Activated CD4-positive, CD25-positive, alpha-beta regulatory T cell (primary cell): ENCODE measurements around the gene CADM1.

Experiments
- DNase-seq, 4 experiments: peaks; one replicate each; lab custom pipeline; 2025; lab: John Stamatoyannopoulos, UW

Gene CADM1

DNA sequence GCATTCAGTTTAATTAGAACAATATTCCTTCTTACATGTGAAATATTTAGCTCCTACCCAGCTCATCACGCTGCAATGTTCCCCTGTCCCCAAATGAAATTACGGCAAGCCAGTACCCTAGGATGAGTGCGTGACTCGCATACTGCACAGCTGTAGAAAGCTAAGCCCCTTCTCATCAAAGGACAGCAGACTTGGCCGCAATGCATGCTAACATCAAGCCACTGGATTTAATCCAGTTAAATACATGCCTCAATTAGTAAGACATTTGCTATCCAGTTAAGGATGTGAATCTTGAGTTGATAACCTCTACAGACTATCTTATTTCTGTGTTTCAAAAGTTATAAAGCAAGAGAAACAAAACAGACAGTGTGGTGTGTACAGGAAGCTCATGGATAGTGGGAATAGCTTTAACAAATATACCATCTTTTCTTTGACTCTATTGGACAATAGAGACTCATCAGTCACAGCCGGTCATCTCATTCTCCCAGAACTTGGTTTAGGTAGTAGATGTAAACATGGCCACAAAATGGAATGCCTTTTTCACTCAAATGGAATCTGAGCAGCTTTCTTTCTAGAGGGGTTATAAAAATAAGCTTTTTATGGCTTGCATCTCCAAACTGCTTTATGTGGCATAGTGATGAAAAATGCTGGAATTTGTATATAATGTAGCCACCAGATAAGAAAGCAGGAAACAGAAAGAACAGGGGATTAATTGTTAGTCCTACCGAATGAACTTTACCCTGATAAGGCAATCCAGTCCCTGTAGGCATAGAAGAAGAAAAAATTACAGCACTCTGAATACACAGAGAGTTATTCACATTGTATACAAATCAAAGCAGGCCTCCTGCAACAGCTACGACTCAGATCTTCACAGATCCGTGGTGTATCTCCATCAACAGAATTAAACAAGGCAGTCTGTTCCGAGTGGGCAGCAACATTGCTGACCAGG, 224.1 kb downstream of the CADM1 start:
- no peak for DNase-seq

DNA sequence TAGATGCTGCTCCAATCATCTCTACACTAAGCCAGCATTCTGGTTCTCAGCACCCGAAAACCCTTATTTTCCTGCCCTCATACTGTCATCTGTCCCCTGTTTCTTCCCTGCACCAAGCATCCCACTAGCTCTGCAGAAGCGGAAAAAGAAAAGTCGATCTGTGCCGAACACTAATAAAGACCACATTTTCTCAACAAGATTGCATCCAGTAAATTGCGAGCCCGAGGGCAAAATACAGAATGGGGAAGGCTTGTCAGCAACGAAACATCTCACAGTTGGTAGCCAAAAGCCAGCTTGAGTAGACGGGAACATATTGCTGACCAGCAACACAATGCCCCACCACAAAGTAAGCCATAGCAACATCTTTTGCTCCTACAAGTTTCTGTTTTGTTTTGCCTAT, 227.4 kb downstream of the CADM1 start:
- no peak for DNase-seq

DNA sequence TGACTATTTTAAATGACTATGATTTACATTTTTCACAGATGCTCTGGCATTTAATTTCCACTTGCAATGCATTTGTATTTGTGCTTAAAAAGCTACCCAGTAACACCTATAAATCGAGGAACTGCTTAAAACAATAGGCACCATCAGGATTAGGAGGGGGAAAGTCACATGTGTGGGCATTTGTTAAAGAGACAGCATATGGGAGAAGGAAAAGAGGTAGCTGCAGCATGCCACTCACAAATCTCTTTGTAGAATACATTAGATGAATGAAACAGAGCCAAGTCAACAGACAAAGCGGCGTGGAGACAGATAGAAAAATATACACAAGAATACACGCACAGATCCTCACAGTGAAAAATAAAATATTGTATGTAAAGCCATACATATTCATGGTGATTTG, 228.0 kb downstream of the CADM1 start:
- DNase-seq: no peak

DNA sequence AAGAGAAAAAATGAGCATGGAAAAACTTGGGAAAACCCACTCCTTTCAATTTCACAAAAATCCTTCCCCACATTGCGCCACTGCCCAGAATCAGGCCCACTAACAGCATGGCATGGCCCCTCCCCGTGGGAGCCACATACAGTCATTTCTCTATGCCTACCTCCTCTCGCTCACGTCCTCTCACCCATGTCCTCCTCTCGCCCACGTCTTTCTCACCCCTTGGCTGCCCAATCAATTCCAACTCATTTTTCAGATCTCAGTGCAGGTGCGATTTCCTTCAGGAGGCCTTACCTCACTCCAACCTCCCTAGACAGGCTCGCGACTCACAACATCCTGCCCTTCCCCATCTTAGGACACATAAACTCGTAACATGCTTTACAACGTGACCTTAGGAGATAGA, 229.2 kb downstream of the CADM1 start:
- no peak for DNase-seq

DNA sequence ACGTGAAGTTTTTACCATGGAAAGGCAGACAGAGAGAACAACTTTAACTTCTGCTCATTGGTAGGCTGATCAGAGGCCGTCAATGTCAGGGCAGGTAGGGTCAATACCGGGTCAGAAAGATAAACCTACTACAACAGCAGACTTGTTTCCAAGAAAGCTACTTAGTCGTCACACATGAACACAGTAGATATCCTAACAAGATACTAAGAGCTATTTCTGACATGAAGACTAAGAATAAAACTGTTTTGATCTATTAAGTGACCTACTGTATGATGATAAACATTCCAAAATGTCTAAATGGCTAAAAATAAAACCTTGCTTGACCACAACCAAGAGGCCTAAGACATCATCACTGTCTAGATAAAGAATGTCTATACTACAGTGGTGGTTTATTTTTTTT, 231.3 kb downstream of the CADM1 start:
- no peak for DNase-seq

DNA sequence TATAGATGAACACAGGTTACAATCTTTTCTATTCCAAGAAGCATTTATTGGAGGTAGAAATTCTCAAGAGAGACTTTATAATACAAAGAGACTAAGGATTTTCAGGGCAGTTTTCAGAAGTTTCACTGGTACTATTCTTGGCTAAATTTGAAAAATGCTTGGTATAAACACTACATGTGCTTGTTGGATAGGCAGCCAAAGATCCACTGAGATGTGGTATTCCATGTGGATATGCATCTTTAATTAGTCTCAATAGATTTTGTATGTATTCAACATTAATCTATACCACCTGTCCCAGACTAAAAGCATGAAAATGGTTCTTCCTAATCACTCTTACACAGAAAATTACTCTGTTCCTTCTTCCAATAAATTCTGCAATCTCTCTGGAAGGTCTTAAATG, 232.6 kb downstream of the CADM1 start:
- no peak for DNase-seq

DNA sequence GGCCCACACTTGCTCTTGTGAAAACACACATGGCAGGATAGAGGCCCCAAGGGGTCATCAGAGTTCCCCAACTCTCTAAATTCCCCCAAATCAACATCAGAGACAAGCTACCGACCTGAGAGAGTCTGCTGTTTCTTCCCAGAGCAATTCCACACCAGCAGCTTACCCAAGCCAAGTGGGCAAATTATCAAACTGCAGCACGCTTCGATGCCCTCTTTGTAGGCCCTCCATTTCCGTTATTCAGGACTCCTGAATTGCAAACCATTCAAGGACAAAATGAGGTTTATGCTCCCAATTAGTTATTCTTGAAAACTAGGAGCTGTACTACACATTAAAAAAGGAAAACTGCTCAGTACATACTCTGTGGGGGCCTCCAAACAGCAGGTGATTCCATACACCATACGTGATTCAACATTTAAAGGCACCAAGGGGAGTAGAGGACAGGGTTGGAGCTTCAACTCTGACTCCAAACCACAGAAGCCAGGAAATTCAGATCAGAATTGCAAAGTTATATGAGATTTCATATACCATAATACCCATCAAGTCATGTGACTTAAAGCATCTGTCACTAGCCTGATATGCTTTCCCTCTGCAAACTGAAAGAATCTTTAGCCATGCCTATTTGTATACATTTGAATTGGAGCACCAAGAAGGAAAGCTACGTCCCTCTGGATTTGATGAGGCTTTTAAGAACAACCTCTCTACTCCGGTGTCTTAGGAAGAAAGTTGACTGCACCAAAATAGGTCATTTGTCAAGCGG, 234.8 kb downstream of the CADM1 start:
- DNase-seq: no peak

DNA sequence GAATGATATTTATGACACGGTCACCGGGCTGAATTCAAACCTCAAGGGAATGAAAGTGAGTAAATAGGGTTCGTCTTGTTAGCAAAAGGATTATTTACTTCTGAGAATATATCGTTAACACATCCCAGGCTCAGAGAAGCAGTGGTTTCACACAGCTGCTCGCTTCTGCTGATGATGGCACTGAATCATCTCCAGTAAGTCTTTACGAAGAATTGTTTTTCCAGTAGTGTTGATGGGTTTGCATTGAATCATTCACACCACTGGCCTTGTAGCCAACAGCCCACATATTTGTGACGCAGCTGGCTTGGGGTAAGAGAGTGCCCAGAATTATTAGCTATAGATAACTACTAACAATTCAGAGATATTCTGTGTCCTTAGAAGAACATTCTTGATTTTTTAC, 236.3 kb downstream of the CADM1 start:
- no peak for DNase-seq

DNA sequence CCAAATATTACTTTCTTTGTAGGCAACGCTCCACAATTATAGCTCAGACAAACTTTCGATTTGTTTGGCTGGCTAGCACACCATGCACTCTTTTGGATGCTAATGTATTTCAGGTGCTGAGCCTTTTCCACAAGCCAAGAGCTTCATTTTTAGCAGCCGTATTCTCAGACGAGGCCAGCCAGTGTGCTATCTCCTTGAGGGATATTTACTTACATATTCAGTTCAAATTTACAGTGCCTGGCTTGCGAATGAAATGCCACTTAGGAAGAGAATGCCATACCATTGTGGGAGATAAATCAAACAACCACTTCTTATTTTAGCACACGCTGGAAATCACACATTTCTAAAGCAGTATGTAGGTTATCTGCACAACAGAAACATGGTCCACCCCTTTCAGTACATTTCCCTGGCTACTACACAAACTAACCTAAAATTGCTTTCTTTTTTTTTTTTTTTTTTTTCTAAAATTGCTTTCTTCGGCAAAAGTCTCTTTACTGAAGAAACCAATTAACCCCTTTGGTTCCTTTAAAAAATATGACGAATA, 236.9 kb downstream of the CADM1 start:
- no peak for DNase-seq

DNA sequence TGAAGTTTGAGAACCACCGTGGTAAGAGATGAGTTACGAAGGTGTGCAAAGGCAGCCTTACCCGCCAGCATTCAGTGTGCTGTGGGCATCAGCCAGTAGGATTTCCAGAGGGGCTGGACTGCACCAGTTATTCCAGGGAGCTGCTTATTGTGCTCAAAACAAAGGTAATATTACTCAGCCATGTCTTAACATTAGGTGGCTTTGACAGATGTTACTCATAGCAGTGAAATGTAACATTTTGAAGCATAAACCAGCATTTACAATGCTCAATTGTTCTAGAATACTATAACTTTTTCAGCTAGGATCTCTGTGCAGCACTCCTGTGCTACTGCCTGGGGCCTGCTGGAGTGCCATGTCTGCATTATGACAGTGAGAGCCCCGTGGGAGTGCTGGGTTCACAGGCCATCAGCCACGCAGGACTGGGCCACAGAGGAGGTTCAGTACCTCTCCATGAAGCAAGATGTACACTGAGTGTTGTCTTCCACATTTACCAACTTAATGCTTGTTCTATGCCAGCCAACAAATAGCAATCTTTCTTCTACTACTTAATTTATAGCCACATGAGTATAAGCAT, 238.1 kb downstream of the CADM1 start:
- DNase-seq: no peak

DNA sequence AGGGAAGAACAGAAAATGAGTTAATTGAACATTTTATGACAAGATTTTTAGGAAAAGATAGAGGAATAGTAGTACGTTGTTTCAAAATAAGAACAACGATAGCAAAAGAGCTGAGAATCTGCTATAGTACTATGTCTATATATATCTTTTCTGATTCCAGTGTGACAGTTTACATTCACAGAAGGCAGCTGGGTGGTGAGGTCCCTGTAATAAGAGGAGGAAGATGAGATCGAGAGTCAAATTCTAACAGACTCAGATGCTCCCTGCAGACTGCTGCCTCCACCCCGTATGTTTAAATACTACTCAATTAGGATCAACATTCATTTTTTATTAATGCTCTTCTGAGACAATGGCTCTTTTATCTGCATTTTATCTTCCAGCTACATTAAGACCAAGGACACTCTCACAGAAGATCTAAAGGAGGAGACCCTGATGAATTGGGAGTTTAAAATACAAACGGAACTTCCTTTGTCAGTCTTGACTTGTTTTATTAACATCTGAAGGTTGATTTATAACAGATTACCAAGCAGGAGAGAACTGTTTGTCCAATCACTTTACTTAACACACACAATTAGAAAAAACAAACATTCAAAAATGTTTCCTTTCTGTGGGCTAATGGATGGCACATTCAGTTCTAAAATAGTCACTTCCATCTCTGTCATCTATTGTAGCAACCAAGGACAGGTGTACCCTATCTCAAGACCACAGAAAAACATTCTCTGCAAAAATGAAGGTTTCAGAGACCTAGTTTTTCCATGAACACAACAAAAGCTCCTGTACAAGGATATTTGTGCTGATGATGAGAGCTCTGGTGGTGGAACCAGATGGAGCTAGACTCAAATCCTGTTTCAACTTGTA, 240.2 kb downstream of the CADM1 start:
- no peak for DNase-seq

DNA sequence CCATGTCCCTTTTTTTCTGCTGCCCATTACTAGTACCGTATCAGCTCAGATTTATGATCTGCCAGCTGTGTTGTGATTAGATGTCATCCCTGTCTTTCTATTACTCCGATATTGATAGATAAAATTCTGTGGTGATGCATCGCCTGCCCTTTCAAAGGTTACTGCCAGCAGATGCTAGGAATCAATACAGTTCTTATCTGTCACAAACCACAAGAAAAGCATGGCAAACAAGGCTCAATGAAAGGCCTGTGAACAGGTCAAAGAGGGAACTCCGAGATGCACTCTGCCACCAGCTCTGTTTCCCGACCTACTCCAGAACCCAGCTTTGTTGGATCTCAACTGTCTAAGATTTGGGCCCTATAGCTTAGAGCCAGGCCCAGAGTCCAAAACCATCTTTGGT, 246.0 kb downstream of the CADM1 start:
- no peak for DNase-seq

DNA sequence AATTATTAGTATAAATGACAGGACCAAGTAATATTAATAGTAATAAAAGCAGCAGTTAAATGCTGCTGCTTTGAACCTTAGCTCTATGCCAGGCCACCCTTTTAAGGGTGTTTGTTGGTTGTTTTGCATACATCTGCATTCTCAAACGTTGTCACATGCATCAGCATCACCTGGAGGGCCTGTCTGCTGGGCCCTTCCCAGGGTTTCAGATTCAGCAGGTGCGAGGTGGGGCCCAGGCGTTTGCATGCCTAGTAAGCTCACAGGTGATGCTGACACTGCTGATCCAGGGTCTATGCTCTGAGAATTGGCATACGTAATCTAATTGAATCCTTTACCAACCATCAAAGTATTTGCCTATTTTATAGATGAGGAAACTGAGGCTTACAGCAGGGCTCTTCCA, 246.5 kb downstream of the CADM1 start:
- no peak for DNase-seq

DNA sequence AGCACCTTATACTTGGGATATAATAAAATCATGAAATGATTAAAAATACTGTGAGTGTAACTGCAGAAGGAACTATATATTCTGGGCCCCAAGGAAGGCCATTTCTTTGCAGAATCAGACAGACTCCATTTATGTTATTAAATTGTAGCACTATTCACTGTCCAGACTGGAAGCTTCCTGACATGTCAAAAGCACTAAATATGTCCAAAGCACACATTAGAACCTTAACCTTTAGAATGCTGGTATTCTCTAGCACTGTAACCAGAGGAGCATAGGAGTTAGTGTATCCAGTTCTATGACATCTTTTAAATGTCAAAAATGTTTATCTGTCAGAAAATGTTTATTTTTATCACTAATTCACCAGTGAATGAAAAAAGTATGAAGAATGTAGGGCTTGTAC, 246.9 kb downstream of the CADM1 start:
- no peak for DNase-seq

DNA sequence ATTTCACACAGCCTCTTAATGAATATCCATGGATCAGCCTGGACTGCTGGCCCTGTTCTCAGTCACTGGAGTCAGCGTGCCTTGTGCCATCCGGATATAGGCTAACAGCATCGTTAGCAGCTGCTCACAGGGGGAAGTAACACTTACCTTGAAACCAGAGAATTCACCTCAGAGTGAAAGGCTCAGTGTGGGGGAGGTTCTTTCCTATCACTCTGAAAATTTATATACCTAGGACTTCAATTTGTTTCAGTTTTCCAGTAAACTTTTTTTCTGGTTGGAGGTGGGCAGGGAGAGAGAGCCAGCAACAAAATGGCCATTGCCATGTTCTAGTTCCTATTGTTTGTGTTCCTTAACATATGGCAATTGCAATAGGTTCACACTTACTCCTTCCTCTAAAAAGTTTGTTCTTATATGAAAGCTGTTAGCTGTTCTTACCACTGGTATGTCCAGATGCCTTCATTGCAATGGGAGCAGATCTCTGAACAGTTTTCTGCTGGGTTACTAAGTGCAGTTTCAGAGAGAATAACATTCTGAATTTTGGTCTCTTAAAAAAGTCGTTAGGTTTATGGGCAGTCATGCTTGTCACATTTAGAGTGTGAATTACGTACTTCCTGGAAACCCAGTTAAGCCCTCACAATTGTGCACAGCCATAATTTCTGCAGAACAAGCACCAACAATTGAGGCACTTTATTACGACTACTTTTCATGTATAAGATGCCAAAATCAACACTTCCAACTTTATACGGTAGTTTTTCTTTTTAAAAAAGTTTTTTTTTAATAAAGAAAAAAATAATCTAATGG, 247.6 kb downstream of the CADM1 start:
- DNase-seq: no peak

DNA sequence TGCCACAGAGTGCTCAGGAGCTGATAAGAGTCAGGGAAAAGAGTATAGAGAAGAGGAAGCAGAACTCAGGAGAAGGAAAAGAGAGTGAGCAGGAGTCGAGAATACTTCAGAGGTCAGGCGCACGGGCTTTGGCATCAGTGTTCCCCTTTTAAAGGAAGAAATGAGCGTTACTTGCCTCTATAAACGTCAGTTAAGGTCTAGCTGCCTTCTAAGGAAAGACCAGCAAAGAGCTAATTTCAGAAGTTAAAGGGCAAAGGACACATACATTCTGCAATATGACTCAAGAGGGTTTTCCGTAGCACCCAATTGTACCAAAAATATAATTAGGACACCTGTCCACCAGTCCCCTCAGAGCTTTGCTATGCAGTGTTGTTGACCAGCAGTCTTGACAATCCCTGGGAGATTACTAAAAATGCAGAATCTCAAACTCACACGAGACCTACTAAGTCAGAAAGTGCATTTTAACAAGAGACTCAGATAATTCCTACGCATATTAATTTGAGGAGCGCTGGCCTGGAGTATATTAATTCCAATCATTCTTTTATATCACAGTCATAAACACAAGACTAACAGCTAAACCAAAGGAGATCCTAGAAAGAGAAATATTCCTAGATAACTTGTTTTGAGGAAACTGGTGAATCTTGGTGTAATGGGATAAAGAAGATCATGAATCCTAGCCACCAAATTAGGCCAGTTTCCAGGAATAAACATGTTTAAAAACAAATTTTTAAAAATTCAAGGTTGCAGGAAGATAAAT, 249.0 kb downstream of the CADM1 start:
- no peak for DNase-seq

DNA sequence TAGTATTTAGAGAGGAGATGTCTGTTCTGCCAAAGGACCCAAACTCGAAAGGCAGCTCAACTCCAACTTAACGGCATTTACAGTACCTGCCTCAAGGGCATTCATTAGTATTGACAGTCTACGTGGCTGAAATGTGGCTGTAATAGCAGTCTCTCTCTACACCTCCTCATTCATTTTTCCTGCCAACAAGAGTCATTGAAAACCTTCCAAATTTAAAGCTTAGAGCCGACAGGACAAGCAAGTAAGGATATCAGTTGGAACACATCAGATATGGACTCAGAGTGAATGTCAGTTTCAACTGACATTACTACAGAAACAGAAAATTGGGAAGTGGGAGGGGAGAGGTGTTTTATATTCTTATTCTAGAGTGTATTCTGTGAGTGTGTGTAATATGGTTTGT, 253.1 kb downstream of the CADM1 start:
- DNase-seq: no peak

DNA sequence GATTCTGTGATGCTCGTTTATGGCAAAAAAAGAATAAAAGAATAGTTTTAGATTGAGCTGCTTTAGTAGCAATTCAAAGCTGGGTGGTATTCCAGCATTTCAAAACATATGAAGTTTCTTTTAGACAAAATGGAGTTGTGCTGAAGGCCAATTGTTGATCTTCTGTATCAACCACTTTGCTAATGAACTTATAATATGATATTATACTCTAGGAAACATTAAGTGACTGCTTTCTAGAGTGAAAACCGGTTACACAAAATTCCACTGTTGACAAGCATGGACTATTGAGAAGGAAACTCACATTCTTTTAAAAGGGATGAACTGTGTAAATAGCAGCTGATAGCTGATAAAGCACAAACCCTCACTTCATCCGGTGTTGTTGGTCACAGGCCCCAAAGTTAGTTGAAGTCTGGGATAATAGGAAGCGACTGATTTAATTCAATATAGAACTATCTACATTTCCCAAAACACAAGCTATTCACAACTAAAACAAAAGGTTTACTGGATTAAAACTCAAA, 255.1 kb downstream of the CADM1 start:
- DNase-seq: no peak

DNA sequence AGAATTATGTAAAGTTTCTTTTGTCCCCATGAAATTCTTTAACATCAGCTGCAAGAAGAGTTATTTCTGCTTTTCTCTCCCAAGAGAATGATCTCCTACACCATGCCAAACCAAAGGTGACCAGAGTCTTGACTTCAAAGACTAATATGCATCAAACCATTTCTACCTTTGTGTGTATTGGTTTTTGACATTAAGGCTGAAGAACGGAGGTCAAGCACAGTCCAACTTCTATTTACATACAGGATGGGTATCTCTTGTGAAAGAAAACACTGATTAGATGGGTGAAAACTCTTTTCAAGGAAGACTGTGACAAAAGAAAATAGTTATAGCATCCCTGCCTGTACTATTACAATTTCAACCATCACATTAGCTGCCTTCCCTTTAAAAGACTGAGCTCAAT, 256.3 kb downstream of the CADM1 start:
- no peak for DNase-seq

DNA sequence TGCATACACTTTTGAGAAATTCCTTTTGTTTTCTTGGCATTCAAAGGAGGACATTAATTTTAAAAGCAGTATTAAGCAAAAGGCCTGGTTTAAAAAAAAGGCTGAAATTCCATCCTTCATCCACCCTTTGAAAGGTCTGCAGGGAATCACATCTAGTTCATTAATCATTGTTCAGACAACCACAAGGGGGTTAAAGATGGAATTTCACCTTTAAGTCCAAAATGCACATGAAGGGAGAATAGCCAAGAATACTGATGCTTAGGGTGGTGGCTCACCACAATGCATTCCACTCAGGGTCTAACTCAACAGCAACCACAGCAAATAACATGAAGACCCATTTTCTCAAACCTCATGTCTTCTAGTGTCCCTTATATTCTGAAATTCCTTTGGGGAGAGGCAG, 256.9 kb downstream of the CADM1 start:
- no peak for DNase-seq
